PFSK-1 (cell line): ENCODE results near the gene VILL.

ENCODE experiments used
- FOXP2 ChIP-seq: optimal IDR thresholded peaks from 2 replicates; pipeline ENCODE3; 2011; ENCODE audit warnings: borderline replicate concordance, control low read depth, inconsistent platforms; ENCODE audit not compliant: insufficient read depth; ENCODE audit errors: extremely low read length, extremely low read depth
- POLR2AphosphoS5 ChIP-seq: IDR thresholded peaks from 2 replicates; pipeline ENCODE4 v1.6.1; 2012; ENCODE audit warnings: low read depth, mild to moderate bottlenecking, control low read depth, low read length, moderate library complexity
- REST ChIP-seq, 2 experiments: IDR thresholded peaks; 2 replicates each; pipeline versions ENCODE4 v1.6.1 to v1.8.0; 2011 to 2012; ENCODE audit warnings: low read depth in 2 of 2, low read length in 2 of 2, control low read depth in 1 of 2, inconsistent platforms in 1 of 2, mild to moderate bottlenecking in 1 of 2, moderate library complexity in 1 of 2; ENCODE audit not compliant: insufficient read depth in 1 of 2
- SIN3A ChIP-seq: IDR thresholded peaks from 2 replicates; pipeline ENCODE4 v1.6.1; 2012; ENCODE audit warnings: mild to moderate bottlenecking, low read length, moderate library complexity, borderline replicate concordance; ENCODE audit not compliant: insufficient read depth
- TAF1 ChIP-seq: IDR thresholded peaks from 2 replicates; pipeline ENCODE4 v1.6.1; 2012; ENCODE audit warnings: low read length, control low read depth, borderline replicate concordance; ENCODE audit not compliant: insufficient read depth

VILL gene

GRCh38 chr3:38031022-38031994 is 40.7 kb downstream of the VILL start:
- TF ChIP-seq POLR2AphosphoS5 (no peak), REST (IDR thresholded peaks at IDR 0.05; ENCODE audit: insufficient read depth in 1 of 2, low read depth in 2 of 2, low read length in 2 of 2) (no peak), SIN3A (no peak)

- no peak for TF ChIP-seq FOXP2
- no peak for TF ChIP-seq TAF1
- TF ChIP-seq SIN3A: no peak
- TF ChIP-seq REST (IDR thresholded peaks at IDR 0.05; ENCODE audit: insufficient read depth in 1 of 2, low read depth in 2 of 2, low read length in 2 of 2): no peak
- no peak for TF ChIP-seq POLR2AphosphoS5
These were observed 41.8 kb downstream of the VILL start for GRCh38 chr3:38032328-38032865.

- no peak for TF ChIP-seq SIN3A
- no peak for TF ChIP-seq POLR2AphosphoS5
- TF ChIP-seq REST (IDR thresholded peaks at IDR 0.05; ENCODE audit: insufficient read depth in 1 of 2, low read depth in 2 of 2, low read length in 2 of 2): no peak
- no peak for TF ChIP-seq TAF1
- no peak for TF ChIP-seq FOXP2
These were observed 45.7 kb downstream of the VILL start for GRCh38 chr3:38036286-38036685.

GRCh38 chr3:38036906-38037305 is 46.3 kb downstream of the VILL start:
- TF ChIP-seq POLR2AphosphoS5 (no peak), TAF1 (no peak), SIN3A (no peak), FOXP2 (no peak), REST (IDR thresholded peaks at IDR 0.05; ENCODE audit: insufficient read depth in 1 of 2, low read depth in 2 of 2, low read length in 2 of 2) (no peak)
